AG04449 (cell line): ENCODE results near the gene TBCEL.

Experiments used
- CTCF ChIA-PET: fragments of 350-600 bp; formaldehyde crosslinking; extraction: SDS; loops from one replicate; lab custom pipeline; 2021; ENCODE audit warnings: antibody characterized with exemption; lab: Yijun Ruan, JAX
- POLR2A ChIA-PET: fragments of 400-600, 350-600 bp; formaldehyde crosslinking; extraction: SDS; loops from one replicate; lab custom pipeline; 2020; ENCODE audit warnings: antibody characterized with exemption, inconsistent platforms; lab: Yijun Ruan, JAX
- DNase-seq: peaks from one replicate; pipeline ENCODE4 v3.0.0-alpha.2; 2010; ENCODE audit warnings: low read depth, low spot score
- H3K4me3 ChIP-seq: 2 replicates; pipeline ENCODE4 v1.5.1; 2011; ENCODE audit warnings: low read depth, mild to moderate bottlenecking, control low read depth, low read length
- TF ChIP-seq, protein P1 (sequence below): IDR thresholded peaks from one replicate; pipeline ENCODE4 v1.5.1; 2011; ENCODE audit warnings: mild to moderate bottlenecking, moderate library complexity, low read length, control low read depth, inconsistent platforms; ENCODE audit not compliant: insufficient read depth; ENCODE audit errors: missing control alignments

Gene TBCEL

GRCh38 chr11:120996973-120997372 lies 26.9 kb upstream of the TBCEL start:
- H3K4me3 ChIP-seq: no peak overlapping the region
- ChIA-PET POLR2A (no interaction called here), CTCF (no interaction called here)
- no peak for DNase-seq
- TF ChIP-seq, protein P1, sequence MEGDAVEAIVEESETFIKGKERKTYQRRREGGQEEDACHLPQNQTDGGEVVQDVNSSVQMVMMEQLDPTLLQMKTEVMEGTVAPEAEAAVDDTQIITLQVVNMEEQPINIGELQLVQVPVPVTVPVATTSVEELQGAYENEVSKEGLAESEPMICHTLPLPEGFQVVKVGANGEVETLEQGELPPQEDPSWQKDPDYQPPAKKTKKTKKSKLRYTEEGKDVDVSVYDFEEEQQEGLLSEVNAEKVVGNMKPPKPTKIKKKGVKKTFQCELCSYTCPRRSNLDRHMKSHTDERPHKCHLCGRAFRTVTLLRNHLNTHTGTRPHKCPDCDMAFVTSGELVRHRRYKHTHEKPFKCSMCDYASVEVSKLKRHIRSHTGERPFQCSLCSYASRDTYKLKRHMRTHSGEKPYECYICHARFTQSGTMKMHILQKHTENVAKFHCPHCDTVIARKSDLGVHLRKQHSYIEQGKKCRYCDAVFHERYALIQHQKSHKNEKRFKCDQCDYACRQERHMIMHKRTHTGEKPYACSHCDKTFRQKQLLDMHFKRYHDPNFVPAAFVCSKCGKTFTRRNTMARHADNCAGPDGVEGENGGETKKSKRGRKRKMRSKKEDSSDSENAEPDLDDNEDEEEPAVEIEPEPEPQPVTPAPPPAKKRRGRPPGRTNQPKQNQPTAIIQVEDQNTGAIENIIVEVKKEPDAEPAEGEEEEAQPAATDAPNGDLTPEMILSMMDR: no peak

DNA sequence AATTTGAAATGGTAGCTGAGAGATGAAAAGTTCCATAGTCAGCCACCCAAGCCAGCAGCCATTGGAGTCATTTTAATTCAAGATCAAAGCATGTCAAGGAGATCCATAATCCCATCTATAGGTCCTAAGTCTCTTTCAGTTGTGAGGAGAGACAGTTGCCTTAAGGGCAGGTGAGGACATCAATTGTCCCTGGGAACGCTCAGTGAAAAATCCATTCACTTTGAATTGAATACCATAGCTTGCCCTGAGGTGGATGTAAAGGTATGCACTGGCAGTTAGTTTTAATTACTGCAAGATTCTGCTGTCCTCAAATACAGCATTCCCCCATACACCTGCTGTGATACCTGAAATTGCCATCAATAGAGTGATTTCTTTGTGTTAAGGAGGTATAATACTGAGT lies 25.3 kb upstream of the TBCEL start:
- ChIA-PET CTCF (no interaction called here), POLR2A (no interaction called here)
- TF ChIP-seq, protein P1: no peak
- no peak for DNase-seq
- no peak overlapping the region for H3K4me3 ChIP-seq

- no peak overlapping the region for H3K4me3 ChIP-seq
- ChIA-PET CTCF (no interaction called here), POLR2A (no interaction called here)
- TF ChIP-seq, protein P1: no peak
- DNase-seq: no peak
Measured at GRCh38 chr11:121004206-121004840, 19.6 kb upstream of the TBCEL start.

- POLR2A ChIA-PET: no interaction called here
- DNase-seq: no peak
- CTCF ChIA-PET: no interaction called here
- TF ChIP-seq, protein P1: no peak
- H3K4me3 ChIP-seq: no peak overlapping the region
Measured at GRCh38 chr11:121006922-121007321, 17.0 kb upstream of the TBCEL start.

- ChIA-PET POLR2A (no interaction called here), CTCF (no interaction called here)
- TF ChIP-seq, protein P1: no peak
- no peak for DNase-seq
- H3K4me3 ChIP-seq: no peak overlapping the region
Measured at GRCh38 chr11:121008551-121008950, 15.4 kb upstream of the TBCEL start.

- ChIA-PET CTCF (no interaction called here), POLR2A (no interaction called here)
- DNase-seq: no peak
- TF ChIP-seq, protein P1: no peak
- no peak overlapping the region for H3K4me3 ChIP-seq
Measured at GRCh38 chr11:121012091-121012490, 11.8 kb upstream of the TBCEL start.
